Erythroblast (primary cell): ENCODE measurements around the gene ITPK1.

ENCODE experiments used
- GATA1 ChIP-seq: IDR thresholded peaks from 2 replicates; pipeline ENCODE4 v1.6.1; 2011; ENCODE audit warnings: low read depth, mild to moderate bottlenecking, control low read depth, low read length, moderate library complexity
- POLR2A ChIP-seq: IDR thresholded peaks from 2 replicates; pipeline ENCODE4 v1.6.1; 2011; ENCODE audit warnings: mild to moderate bottlenecking, low read length

GRCh38 chr14:93126111-93126510 is 10.4 kb upstream of the ITPK1 start:
- TF ChIP-seq POLR2A (no peak), GATA1 (no peak)
